GM19452 (cell line): Measurements from ENCODE around the gene LGALS3.
"Not testable (repeated sequence)": the region's sequence is repeated elsewhere in the genome, so short reads cannot be mapped to it uniquely, and the experiment has no call there.

Experiments
- ATAC-seq: cut with Tn5 transposase; IDR thresholded peaks from one replicate; pipeline ENCODE4 v1.9.1; 2021; ENCODE audit not compliant: unreplicated experiment

The LGALS3 gene

DNA sequence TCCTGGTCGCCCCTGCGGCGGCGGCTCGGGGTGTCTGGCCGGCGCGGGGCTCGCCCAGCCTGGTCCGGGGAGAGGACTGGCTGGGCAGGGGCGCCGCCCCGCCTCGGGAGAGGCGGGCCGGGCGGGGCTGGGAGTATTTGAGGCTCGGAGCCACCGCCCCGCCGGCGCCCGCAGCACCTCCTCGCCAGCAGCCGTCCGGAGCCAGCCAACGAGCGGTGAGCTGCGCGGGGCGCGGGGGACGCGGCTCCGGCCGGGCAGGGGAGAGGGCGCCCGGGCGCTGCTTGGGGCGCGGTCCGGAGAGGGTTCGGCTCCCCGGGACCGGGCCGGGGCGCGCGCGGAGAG is at the start of gene LGALS3:
Gene LGALS3, plus strand, starts transcription at position 167 of the 342 bp plus-strand sequence. CDS start 8,122 bp downstream, outside the sequence.
- peak; percentile 71 for ATAC-seq

GRCh38 chr14:55079961-55080360 is 49.1 kb upstream of the LGALS3 start:
- ATAC-seq, result not testable (repeated sequence)

DNA sequence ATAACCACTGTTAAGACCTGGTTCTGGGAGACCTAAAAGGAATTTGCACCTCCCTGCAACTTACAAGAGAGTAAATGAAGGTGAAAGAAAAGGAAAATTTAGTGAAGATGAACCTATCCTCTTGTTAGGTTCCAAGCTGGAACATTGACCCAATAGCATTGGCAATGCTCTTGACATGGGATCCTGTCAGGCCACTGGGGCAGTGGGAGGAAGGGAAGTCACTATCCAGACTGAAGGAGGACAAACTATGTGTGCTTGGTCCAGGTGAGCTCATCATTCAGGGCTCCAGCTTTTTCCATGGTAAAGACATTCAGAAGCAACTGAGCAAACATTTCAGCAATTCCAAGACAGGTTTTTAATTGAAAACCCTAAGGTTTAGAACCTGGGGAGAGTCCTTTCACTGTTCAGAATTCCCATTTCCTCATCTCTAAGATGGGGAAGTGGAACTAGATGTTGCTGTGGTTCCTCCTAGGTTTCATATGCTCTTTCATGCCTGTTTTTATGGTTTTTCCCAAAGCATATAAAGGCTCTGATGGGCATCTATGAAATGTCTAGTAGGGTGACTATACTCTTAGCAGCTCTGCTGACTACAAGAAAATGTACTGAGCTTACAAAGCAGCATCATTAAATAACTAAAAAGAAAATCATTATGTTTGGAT is 44.5 kb upstream of the LGALS3 start:
- ATAC-seq, result no peak

DNA sequence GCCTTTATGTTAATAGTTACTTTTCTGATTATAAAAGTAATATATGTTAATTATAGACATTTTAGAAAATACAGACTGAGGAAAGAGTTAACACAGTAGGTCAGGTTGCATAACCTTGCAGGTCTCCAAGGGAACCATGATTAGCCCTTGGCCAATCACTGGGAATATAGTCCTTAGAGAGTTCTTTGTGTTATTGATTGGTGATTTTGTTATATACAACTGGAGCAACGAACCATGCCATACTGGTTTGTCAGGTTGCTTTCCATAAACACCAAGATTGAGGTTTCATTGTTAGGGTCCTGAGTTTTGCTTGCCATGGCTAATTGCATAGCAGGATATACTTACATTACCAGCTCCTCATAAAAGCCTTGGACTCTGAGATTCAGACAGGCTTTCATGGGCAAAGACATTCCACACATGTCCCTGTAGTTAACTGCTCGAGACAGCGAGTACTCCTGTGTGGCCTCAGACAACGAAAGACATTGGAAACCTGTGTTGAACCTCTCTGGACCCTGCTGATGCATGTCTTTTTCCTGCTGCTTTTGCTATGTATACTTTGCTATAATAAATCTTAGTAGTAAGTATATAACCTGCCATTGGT is 43.9 kb upstream of the LGALS3 start:
- no peak for ATAC-seq

DNA sequence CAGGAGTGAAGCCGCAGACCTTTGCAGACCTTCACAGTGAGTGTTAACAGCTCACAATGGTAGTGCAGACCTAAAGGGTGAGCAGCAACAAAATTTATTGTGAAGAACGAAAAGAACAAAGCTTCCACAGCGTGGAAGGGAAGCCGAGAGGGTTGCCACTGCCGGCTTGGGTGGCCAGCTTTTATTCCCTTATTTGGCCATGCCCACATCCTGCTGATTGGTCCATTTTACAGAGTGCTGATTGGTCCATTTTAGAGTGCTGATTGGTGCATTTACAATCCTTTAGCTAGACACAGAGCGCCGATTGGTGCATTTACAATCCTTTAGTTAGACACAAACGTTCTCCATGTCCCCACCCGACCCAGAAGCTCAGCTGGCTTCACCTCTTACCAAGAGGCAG is 42.1 kb upstream of the LGALS3 start:
- ATAC-seq, result no peak

DNA sequence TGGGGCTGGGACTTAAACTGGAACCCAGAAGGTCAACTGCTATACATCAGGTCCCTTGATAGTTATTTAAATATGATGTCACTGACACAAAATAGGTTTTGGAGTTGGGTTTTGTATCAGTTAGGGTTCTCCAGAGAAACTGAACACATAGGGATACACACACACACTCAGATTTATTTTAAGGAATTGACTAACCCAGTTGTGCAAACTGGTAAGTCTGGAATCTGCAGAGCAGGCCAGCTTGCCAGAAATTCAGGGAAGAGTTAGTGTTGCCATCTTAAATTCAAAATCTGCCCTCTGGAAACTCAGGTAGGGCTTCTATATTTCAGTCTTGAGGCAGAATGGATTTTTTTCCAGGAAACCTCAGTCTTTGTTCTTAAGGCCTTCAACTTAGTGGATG is 40.7 kb upstream of the LGALS3 start:
- ATAC-seq, result no peak

GRCh38 chr14:55092341-55092740 is 36.7 kb upstream of the LGALS3 start:
- ATAC-seq, result no peak

- ATAC-seq, result no peak
Measured at GRCh38 chr14:55094292-55095157, 34.5 kb upstream of the LGALS3 start.

GRCh38 chr14:55097881-55098560 is 31.0 kb upstream of the LGALS3 start:
- peak; percentile 57 for ATAC-seq

DNA sequence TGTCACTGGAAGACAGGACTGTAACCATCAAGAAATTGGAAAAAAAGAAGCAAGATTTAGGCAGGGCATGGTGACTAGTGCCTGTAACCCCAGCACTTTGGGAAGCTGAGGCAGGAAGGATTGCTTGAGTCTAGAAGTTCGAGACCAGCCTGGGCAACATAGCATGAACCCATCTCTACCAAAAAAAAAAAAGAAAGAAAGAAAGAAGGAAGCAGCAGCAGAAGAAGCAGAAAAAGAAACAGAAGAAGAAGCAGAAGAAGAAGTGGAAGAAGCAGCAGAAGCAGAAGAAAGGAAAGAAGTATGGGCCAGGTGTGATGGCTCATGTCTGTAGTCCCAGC is 30.5 kb upstream of the LGALS3 start:
- ATAC-seq, result no peak

- ATAC-seq, result no peak
Measured at GRCh38 chr14:55099756-55100155, 29.3 kb upstream of the LGALS3 start.

- no peak for ATAC-seq
Measured at GRCh38 chr14:55101698-55102097, 27.4 kb upstream of the LGALS3 start.

DNA sequence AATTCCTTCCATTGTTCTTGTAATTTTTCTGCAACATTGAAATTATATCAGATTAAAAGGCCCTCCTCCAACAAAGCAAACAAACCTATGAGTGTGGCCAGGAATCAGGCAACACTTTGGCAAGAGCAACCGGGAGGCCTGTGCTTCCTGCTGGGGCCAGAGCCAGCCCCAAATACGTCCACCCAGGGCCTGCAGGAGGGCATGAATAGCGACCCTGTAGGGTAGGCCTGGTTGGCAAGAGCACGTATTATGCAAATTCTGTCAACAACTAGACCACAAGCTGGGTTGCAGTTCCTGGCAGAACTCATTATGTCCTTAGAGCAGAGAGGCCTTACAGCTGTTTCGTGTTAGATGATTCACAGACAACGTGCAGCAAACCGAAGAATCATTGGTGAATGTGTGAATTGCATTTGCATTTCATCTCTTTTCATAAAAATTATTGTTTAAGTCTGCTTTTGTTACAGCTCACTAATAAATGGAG is 26.9 kb upstream of the LGALS3 start:
- peak; percentile 58 for ATAC-seq

- ATAC-seq, result peak; percentile 43
Measured at GRCh38 chr14:55103005-55103640, 25.9 kb upstream of the LGALS3 start.

- ATAC-seq, result no peak
Measured at GRCh38 chr14:55103971-55104954, 24.8 kb upstream of the LGALS3 start.

- ATAC-seq, result no peak
Measured at GRCh38 chr14:55105991-55106390, 23.1 kb upstream of the LGALS3 start.

DNA sequence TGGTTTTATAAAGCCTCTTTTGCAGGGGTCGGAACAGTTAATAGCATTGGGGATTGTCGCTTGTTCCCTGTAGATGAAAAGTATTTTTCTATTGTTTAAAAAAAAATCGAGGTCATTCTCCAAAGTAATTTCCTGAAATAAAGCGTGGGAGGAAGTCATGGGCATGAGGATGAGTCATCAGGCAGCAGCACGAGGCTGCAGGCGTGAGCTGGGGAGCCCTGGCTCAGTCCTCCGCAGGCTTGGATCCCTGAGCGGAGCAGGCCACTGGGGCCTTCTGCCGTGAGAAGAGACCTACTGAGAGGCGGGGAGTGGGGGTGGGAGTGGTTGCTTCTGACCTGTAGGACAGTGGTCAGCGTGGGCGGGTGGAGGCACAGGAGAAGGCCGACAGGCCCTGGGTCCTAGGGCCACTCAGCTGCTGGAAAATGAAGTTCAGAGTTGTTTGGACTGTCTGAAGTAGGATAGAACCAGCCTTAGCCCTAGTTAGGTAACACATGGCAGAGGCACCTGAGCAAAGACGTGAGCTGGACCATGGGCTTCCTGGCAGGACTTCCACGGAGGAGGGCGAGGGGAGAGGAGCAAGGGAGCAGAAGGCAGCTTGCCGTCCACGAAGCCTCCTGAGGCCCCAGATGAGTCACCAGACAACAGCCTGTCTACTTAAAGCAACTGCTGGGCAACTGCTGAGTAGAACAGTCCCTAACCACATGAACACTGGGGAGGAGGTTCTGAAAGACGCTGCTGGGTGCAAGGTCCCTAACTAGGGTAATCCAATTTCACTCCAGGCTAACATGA is 21.1 kb upstream of the LGALS3 start:
- ATAC-seq, result no peak

DNA sequence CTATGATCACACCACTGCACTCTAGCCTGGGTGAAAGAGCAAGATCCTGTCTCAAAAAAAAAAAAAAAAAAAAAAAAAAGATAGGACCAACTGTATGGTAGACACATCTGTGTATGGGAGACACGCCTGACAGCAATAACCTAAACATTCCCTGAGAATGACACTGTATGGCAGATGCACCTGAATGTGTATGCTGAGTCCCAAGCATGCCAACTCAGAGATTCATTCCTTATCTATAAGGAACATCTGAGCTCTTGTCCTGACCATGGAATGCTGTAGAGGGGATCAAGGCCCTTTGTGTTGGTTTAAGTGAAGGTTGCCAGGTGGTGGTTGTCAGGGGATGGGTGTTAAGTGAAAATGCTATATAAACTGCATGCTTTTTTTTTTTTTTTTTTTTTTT is 19.2 kb upstream of the LGALS3 start:
- no peak for ATAC-seq

- ATAC-seq, result no peak
Measured at GRCh38 chr14:55111122-55111708, 17.8 kb upstream of the LGALS3 start.
